ENCODE measurements around the gene FBLN5. TPM values are rescaled to one million over a fixed set of nuclear protein-coding genes. Genes with fewer than 3 reads are reported as not detected.

FBLN5 gene
- total RNA-seq, 1 donor from 2014 or later = 2.6 TPM

DNA sequence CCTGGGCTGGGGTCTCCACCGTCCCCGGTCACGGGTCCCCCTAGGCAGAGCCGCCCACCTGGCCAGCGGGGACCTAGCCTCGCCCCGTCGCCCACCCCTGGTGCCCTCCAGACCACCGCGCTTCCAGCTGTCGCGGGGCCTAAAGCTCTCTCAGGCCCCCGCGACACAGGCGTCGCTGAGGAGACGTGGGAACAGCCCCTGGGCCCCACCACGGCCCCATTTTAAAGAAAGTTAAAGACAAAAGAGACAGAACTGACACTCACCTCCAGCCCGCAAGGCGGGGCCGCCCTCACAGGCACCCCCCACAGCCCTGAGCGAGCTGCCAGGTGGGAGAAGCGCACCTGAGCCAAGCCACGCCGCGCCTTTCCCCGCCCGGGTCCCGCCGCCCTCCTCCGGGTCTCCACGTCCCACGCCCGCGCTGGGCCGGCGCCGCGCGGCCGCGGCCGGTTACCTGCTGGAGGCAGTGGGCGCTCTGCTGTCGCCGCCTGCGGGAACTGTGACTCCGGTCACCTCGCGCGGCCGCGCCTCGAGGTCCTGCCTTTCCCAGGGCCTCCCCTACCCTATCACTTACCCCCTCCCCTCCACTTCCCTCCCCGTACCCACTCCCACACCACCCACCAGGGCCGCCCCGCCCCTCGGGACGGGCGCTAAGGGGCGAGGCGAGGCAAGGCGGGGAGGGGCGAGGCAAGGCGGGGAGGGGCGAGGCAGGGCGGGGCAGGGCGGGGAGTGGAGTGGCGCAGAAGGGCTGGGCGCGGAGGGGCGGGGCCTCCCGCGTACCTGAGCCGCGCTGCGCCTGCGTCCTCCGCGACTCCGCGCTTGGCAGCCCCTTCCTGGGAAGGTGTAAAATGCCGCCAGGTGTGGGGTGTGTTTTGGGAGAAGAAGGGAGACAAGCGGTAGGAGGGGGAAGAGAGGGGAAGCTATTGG is 111.3 kb downstream of the FBLN5 start:
- intact Hi-C loops (cut with micrococcal nuclease) = loop anchor here (1.0 to 10.0 kb wide), 3 partner anchors 36 to 204 kb away; partner anchors contain the start of gene TRIP11

GRCh38 chr14:91835197-91835919 is 112.1 kb downstream of the FBLN5 start:
- intact Hi-C loops (cut with micrococcal nuclease) = loop anchor here (5.0 to 10.0 kb wide), 2 partner anchors 37 to 59 kb away; no protein-coding TSS in a partner anchor

DNA sequence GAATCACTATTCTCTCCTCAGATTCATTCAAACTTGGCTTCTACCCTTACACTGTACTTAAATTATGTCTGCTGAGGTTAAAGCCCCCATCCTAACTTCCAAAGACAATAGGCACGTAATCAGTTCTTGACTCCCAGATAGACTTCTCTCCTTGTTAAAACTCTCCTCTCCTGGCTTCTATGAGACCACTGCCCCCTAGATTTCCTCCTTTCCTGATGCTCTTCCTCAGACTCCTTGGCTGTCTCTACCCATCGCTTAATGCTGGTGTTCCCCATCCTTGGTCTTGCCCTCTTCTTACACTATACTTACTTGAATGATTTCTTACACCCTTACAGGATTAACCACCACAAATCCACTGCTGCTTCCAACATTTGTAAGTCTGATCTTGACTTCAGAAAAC is 112.9 kb downstream of the FBLN5 start:
- intact Hi-C loops (cut with micrococcal nuclease) = loop anchor here (10.0 kb wide), 1 partner anchor 60 kb away; no protein-coding TSS in a partner anchor

- intact Hi-C loops (cut with micrococcal nuclease) = loop anchor here (10.0 kb wide), 1 partner anchor 63 kb away; no protein-coding TSS in a partner anchor
These were observed 116.2 kb downstream of the FBLN5 start for GRCh38 chr14:91831337-91831736.

DNA sequence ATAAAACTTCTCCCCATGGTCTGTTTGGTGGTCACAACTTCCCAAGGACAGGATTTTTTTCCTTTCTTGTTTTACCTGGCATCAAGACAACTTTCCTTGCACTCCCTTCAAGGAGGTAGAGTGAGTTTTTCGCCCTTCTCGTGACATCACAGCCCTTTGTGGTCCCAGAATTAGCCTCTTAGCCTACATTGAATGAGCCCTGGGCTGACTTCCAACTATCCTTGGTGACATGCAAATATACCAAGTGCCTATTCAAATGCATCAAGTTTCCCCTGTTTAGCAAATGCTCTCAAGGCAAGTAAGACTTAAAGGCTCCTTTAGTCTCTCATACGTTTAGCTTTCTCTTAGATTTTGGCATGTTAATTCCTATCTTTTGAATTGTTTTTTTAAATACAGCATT is 116.7 kb downstream of the FBLN5 start:
- intact Hi-C loops (cut with micrococcal nuclease) = loop anchor here (10.0 kb wide), 1 partner anchor 64 kb away; no protein-coding TSS in a partner anchor

- intact Hi-C loops (cut with micrococcal nuclease) = no loop called here
These were observed 118.0 kb downstream of the FBLN5 start for GRCh38 chr14:91829511-91829910.

GRCh38 chr14:91827746-91828145 is 119.7 kb downstream of the FBLN5 start:
- intact Hi-C loops (cut with micrococcal nuclease) = no loop called here

Other genes starting within 250 kb of the FBLN5 start
- gene CATSPERB, start 215.6 kb downstream of the FBLN5 start, total RNA-seq = 3.8 and 8.0 TPM in 2 replicates
- 202 and 210 TPM in 2 replicates for gene TC2N, start 80.2 kb downstream of the FBLN5 start, total RNA-seq
- gene TRIP11, start 92.4 kb upstream of the FBLN5 start, total RNA-seq = 44.2 and 44.7 TPM in 2 replicates
- gene ATXN3, start 158.9 kb upstream of the FBLN5 start, total RNA-seq = 23.4 and 24.0 TPM in 2 replicates
- 108 and 116 TPM in 2 replicates for gene NDUFB1, start 174.0 kb upstream of the FBLN5 start, total RNA-seq
- gene CPSF2, start 174.3 kb upstream of the FBLN5 start, total RNA-seq = 75.3 and 85.3 TPM in 2 replicates